Stimulated activated CD4-positive, alpha-beta T cell treated with anti-CD3 and anti-CD28 coated beads, Interleukin-1b, Interleukin-23, amount 100 ng/mL, for 24 hours (primary cell): Measurements from ENCODE around the gene KCP.

Source experiments
- DNase-seq, 4 experiments: peaks; one replicate each; pipeline ENCODE4 v3.0.0-alpha.2; 2020; ENCODE audit warnings: low read depth in 4 of 4, low spot score in 1 of 4

The KCP gene

GRCh38 chr7:128842674-128843641 lies 67.6 kb downstream of the KCP start:
- no peak for DNase-seq

- peak in 3 of 4 experiments; percentile 28 to 43 (median 38) for DNase-seq
Measured at GRCh38 chr7:128841921-128842673, 68.4 kb downstream of the KCP start.

- no peak for DNase-seq
Measured at GRCh38 chr7:128841171-128841690, 69.3 kb downstream of the KCP start.

GRCh38 chr7:128840326-128841170 lies 70.0 kb downstream of the KCP start:
- DNase-seq, result no peak

- DNase-seq, result no peak
Measured at GRCh38 chr7:128839751-128840177, 70.7 kb downstream of the KCP start.

GRCh38 chr7:128838981-128839731 lies 71.4 kb downstream of the KCP start:
- DNase-seq, result no peak

GRCh38 chr7:128838109-128838779 lies 72.3 kb downstream of the KCP start:
- DNase-seq, result no peak

- no peak for DNase-seq
Measured at GRCh38 chr7:128837521-128837921, 73.0 kb downstream of the KCP start.

- no peak for DNase-seq
Measured at GRCh38 chr7:128836729-128837348, 73.7 kb downstream of the KCP start.

- no peak for DNase-seq
Measured at GRCh38 chr7:128835790-128836641, 74.5 kb downstream of the KCP start.

- DNase-seq, result no peak
Measured at GRCh38 chr7:128835231-128835751, 75.2 kb downstream of the KCP start.

GRCh38 chr7:128833946-128834325 lies 76.6 kb downstream of the KCP start:
- DNase-seq, result no peak

- no peak for DNase-seq
Measured at GRCh38 chr7:128833148-128833945, 77.2 kb downstream of the KCP start.

GRCh38 chr7:128832880-128833147 lies 77.7 kb downstream of the KCP start:
- no peak for DNase-seq

GRCh38 chr7:128831994-128832879 lies 78.3 kb downstream of the KCP start:
- no peak for DNase-seq

- no peak for DNase-seq
Measured at GRCh38 chr7:128831178-128831993, 79.1 kb downstream of the KCP start.
